Testis (tissue), 3 donors: ENCODE measurements around the gene CD24. TPM values are rescaled to one million over a fixed set of nuclear protein-coding genes. Genes with fewer than 3 reads are reported as not detected.

Source experiments
- DNase-seq: peaks from one replicate; pipeline ENCODE4 v3.0.0-alpha.2; 2019
- H3K27ac ChIP-seq, 2 donors: fragments of 200-600 bp; sonication (generic); one replicate each; pipeline ENCODE4 v1.5.1; 2019
- H3K27me3 ChIP-seq: fragments of 200-600 bp; sonication (generic); one replicate; pipeline ENCODE4 v1.5.1; 2019
- H3K36me3 ChIP-seq: fragments of 200-600 bp; sonication (generic); one replicate; pipeline ENCODE4 v1.5.1; 2017; ENCODE audit warnings: low read depth; ENCODE audit errors: missing control alignments
- H3K4me1 ChIP-seq: fragments of 200-600 bp; sonication (generic); one replicate; pipeline ENCODE4 v1.5.1; 2019
- H3K4me3 ChIP-seq, 2 donors: fragments of 200-600 bp; sonication (generic); one replicate each; pipeline ENCODE4 v1.5.1; 2017 to 2019
- H3K9me3 ChIP-seq: fragments of 200-600 bp; sonication (generic); one replicate; pipeline ENCODE4 v1.5.1; 2017
- CTCF ChIP-seq, 3 experiments: fragments of 450-650 bp in 2 of 3; fragments of 200-600 bp in 1 of 3; sonication (generic) in 1 of 3; IDR thresholded peaks; one replicate each; pipeline ENCODE4 v1.5.1; 2016 to 2019; ENCODE audit warnings: antibody characterized with exemption in 3 of 3, mild to moderate bottlenecking in 2 of 3, moderate library complexity in 1 of 3
- POLR2A ChIP-seq: fragments of 450-650 bp; IDR thresholded peaks from one replicate; pipeline ENCODE4 v1.6.1; 2017; ENCODE audit warnings: antibody characterized with exemption, mild to moderate bottlenecking, moderate library complexity
- WGBS, 2 donors: methylation state at CpG; one replicate each; pipeline ENCODE4 v1.1.5; 2018; 5-methylcytosine and 5-hydroxymethylcytosine counted together
- intact Hi-C: fragments of 100-400 bp; cut with DNase I; formaldehyde crosslinking; loops from one replicate; pipeline ENCODE4 v1.15.1; 2023; ENCODE audit warnings: low total_unique reads
- polyA plus RNA-seq: library from polyadenylated mRNA; stranded (reverse); fragments of 350-450 nt; fragmentation: Illumina TruSeq; extraction: RNeasy Lipid Tissue Mini Kit (QIAGEN cat#74804); gene quantifications from one replicate; pipeline ENCODE4 v1.2.3, GENCODE V29; 2014; ENCODE audit warnings: low read depth, low replicate concordance; ENCODE audit not compliant: insufficient read depth
- total RNA-seq, 2 donors: library from RNA; depleted of rRNA; stranded (reverse); fragments of >200 nt; gene quantifications; one replicate each; pipeline ENCODE4 v1.2.3, GENCODE V29; 2016

Gene CD24
- total and polyA plus RNA-seq, 3 donors from 2014 or later, result 8.6 to 25.0 (median 11.5) TPM

- Histone ChIP-seq H3K4me3 (no peak overlapping the region), H3K9me3 (no peaks in the 10 kb centered on the region), H3K4me1 (no peaks in the 10 kb centered on the region), H3K27ac (no peak overlapping the region), H3K36me3 (no peaks in the 10 kb centered on the region), H3K27me3 (no peaks in the 10 kb centered on the region)
- WGBS, 2 donors, result 74 to 84% methylated on average over 3 of the region's 3 CpGs
- DNase-seq, result no peak
- intact Hi-C loops, result no loop called here
- no peak for TF ChIP-seq CTCF (IDR thresholded peaks at IDR 0.05)
- no peak for TF ChIP-seq POLR2A
Observed at GRCh38 chr6:106961136-106961535, 13.4 kb downstream of the CD24 start.

- intact Hi-C loops, result no loop called here
- Histone ChIP-seq H3K27ac (no peak overlapping the region), H3K27me3 (no peaks in the 10 kb centered on the region), H3K4me3 (no peak overlapping the region), H3K4me1 (no peaks in the 10 kb centered on the region), H3K9me3 (no peaks in the 10 kb centered on the region), H3K36me3 (no peaks in the 10 kb centered on the region)
- TF ChIP-seq CTCF (IDR thresholded peaks at IDR 0.05) (no peak), POLR2A (no peak)
- no peak for DNase-seq
- WGBS, 2 donors, result 89 to 93% methylated on average over 1 of the region's 1 CpG
Observed at GRCh38 chr6:106959985-106960384, 14.5 kb downstream of the CD24 start.

- TF ChIP-seq POLR2A (no peak), CTCF (IDR thresholded peaks at IDR 0.05) (no peak)
- Histone ChIP-seq H3K4me3 (no peak overlapping the region), H3K27ac (no peak overlapping the region), H3K4me1 (no peaks in the 10 kb centered on the region), H3K36me3 (no peaks in the 10 kb centered on the region), H3K27me3 (no peaks in the 10 kb centered on the region), H3K9me3 (no peaks in the 10 kb centered on the region)
- no peak for DNase-seq
- 70 to 82% methylated on average over 9 of the region's 9 CpGs for WGBS, 2 donors
- intact Hi-C loops, result no loop called here
Observed at GRCh38 chr6:106939848-106940247, 34.7 kb downstream of the CD24 start.

- H3K27ac ChIP-seq, result no peak overlapping the region
- 82 to 90% methylated on average over 3 of the region's 3 CpGs for WGBS, 2 donors
- H3K27me3 ChIP-seq, result no peaks in the 10 kb centered on the region
- H3K36me3 ChIP-seq, result no peaks in the 10 kb centered on the region
- no peaks in the 10 kb centered on the region for H3K4me1 ChIP-seq
- no peak for DNase-seq
- H3K4me3 ChIP-seq, result no peak overlapping the region
- TF ChIP-seq CTCF (IDR thresholded peaks at IDR 0.05) (no peak), POLR2A (no peak)
- no peaks in the 10 kb centered on the region for H3K9me3 ChIP-seq
- intact Hi-C loops, result no loop called here
Observed at GRCh38 chr6:106939208-106939607, 35.3 kb downstream of the CD24 start.

GRCh38 chr6:106927531-106928398 is 46.8 kb downstream of the CD24 start:
- WGBS, 2 donors, result 27 to 32% methylated on average over 5 of the region's 5 CpGs
- intact Hi-C loops, result no loop called here
- H3K9me3 ChIP-seq, result no peaks in the 10 kb centered on the region
- no peaks in the 10 kb centered on the region for H3K27me3 ChIP-seq
- H3K4me1 ChIP-seq, result no peaks in the 10 kb centered on the region
- no peaks in the 10 kb centered on the region for H3K36me3 ChIP-seq
- no peak for TF ChIP-seq POLR2A
- TF ChIP-seq CTCF (IDR thresholded peaks at IDR 0.05), result no peak
- DNase-seq, result peak; percentile 34
- no peak overlapping the region for H3K4me3 ChIP-seq
- no peak overlapping the region for H3K27ac ChIP-seq
